GM12873 (cell line): ENCODE data around the gene SDSL.

Experiments used
- TF ChIP-seq, protein P1 (sequence below): IDR thresholded peaks from 2 replicates; pipeline ENCODE4 v1.5.1; 2012; ENCODE audit warnings: low read depth, mild to moderate bottlenecking, moderate library complexity, low read length, control low read depth; ENCODE audit not compliant: insufficient read depth; ENCODE audit errors: missing control alignments

The SDSL gene

GRCh38 chr12:113485330-113485729 lies 63.1 kb downstream of the SDSL start:
- TF ChIP-seq, protein P1, sequence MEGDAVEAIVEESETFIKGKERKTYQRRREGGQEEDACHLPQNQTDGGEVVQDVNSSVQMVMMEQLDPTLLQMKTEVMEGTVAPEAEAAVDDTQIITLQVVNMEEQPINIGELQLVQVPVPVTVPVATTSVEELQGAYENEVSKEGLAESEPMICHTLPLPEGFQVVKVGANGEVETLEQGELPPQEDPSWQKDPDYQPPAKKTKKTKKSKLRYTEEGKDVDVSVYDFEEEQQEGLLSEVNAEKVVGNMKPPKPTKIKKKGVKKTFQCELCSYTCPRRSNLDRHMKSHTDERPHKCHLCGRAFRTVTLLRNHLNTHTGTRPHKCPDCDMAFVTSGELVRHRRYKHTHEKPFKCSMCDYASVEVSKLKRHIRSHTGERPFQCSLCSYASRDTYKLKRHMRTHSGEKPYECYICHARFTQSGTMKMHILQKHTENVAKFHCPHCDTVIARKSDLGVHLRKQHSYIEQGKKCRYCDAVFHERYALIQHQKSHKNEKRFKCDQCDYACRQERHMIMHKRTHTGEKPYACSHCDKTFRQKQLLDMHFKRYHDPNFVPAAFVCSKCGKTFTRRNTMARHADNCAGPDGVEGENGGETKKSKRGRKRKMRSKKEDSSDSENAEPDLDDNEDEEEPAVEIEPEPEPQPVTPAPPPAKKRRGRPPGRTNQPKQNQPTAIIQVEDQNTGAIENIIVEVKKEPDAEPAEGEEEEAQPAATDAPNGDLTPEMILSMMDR = no peak

GRCh38 chr12:113486722-113487121 lies 64.5 kb downstream of the SDSL start:
- TF ChIP-seq, protein P1 = no peak
